ENCODE data around the gene SLC16A8.

SLC16A8 gene

GRCh38 chr22:38032681-38033521, 51.1 kb downstream of the SLC16A8 start:
- FAIRE-seq (no peak), DNase-seq (ENCODE audit: extremely low spot score, insufficient read length, low read depth) (no peak)

GRCh38 chr22:38031491-38031890, 52.5 kb downstream of the SLC16A8 start:
- no peak for DNase-seq (ENCODE audit: extremely low spot score, insufficient read length, low read depth)
- no peak for FAIRE-seq

GRCh38 chr22:38030311-38031133, 53.5 kb downstream of the SLC16A8 start:
- FAIRE-seq = no peak
- DNase-seq (ENCODE audit: extremely low spot score, insufficient read length, low read depth) = no peak

- no peak for FAIRE-seq
- DNase-seq (ENCODE audit: extremely low spot score, insufficient read length, low read depth) = no peak
Measured at GRCh38 chr22:38029901-38030300, 54.1 kb downstream of the SLC16A8 start.

- no peak for FAIRE-seq
- no peak for DNase-seq (ENCODE audit: extremely low spot score, insufficient read length, low read depth)
Measured at GRCh38 chr22:38029370-38029769, 54.6 kb downstream of the SLC16A8 start.

- DNase-seq (ENCODE audit: extremely low spot score, insufficient read length, low read depth) (no peak), FAIRE-seq (no peak)
Measured at GRCh38 chr22:38028344-38029130, 55.4 kb downstream of the SLC16A8 start.

Data from GM18507 (cell line).